ENCODE results near the gene ZNF621.

DNA sequence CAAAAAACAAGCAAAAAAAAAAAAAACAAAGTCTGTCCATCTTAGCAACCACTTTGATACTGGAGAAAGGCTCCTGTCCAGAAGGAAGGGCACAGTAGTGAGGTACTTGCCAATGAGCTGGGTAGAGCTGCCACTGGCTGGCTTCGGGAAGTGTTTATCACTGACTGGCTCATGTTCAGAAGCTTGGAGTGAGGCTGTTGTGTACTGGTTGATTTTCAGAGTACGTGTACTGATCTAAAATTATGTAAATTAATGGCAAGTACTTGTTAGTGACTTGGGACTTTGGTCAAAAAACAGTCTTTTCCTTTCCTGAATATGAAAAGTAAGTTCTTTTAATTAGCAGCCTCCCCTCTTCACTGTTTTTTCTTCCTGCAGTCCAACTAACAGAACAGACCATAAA lies 979 bp upstream of the ZNF621 start:
- TF ChIP-seq, protein P1, sequence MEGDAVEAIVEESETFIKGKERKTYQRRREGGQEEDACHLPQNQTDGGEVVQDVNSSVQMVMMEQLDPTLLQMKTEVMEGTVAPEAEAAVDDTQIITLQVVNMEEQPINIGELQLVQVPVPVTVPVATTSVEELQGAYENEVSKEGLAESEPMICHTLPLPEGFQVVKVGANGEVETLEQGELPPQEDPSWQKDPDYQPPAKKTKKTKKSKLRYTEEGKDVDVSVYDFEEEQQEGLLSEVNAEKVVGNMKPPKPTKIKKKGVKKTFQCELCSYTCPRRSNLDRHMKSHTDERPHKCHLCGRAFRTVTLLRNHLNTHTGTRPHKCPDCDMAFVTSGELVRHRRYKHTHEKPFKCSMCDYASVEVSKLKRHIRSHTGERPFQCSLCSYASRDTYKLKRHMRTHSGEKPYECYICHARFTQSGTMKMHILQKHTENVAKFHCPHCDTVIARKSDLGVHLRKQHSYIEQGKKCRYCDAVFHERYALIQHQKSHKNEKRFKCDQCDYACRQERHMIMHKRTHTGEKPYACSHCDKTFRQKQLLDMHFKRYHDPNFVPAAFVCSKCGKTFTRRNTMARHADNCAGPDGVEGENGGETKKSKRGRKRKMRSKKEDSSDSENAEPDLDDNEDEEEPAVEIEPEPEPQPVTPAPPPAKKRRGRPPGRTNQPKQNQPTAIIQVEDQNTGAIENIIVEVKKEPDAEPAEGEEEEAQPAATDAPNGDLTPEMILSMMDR (IDR thresholded peaks at IDR 0.05; ENCODE audit: control extremely low read depth in 1 of 3, insufficient read depth in 1 of 3, low read depth in 1 of 3, low read length in 3 of 3), result no peak
- TF ChIP-seq, protein P2, sequence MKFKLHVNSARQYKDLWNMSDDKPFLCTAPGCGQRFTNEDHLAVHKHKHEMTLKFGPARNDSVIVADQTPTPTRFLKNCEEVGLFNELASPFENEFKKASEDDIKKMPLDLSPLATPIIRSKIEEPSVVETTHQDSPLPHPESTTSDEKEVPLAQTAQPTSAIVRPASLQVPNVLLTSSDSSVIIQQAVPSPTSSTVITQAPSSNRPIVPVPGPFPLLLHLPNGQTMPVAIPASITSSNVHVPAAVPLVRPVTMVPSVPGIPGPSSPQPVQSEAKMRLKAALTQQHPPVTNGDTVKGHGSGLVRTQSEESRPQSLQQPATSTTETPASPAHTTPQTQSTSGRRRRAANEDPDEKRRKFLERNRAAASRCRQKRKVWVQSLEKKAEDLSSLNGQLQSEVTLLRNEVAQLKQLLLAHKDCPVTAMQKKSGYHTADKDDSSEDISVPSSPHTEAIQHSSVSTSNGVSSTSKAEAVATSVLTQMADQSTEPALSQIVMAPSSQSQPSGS (IDR thresholded peaks at IDR 0.05; ENCODE audit: low read length), result no peak
- TF ChIP-seq TEAD4 (IDR thresholded peaks at IDR 0.05; ENCODE audit: low read depth, low read length), result no peak
- no peak for TF ChIP-seq TAF1 (IDR thresholded peaks at IDR 0.05; ENCODE audit: low read depth, low read length)
- TF ChIP-seq SRF (IDR thresholded peaks at IDR 0.05; ENCODE audit: low read depth, low read length), result no peak
- TF ChIP-seq SIN3A (conservative IDR thresholded peaks at IDR 0.05 in 1 of 2, IDR thresholded peaks at IDR 0.05 in 1 of 2; ENCODE audit: low read depth in 1 of 2, low read length in 2 of 2), result no peak

All from H1 (cell line).